Ascending aorta (tissue), 2 donors: ENCODE results near the gene IL21. TPM values are rescaled to one million over a fixed set of nuclear protein-coding genes. Genes with fewer than 3 reads are reported as not detected.

Source experiments
- DNase-seq, 2 donors: peaks; one replicate each; pipeline ENCODE4 v3.0.0-alpha.2; 2019; ENCODE audit warnings: low spot score in 2 of 2
- H3K27ac ChIP-seq, 2 donors: fragments of 200-600 bp; sonication (generic); one replicate each; pipeline ENCODE4 v1.5.1; 2016 to 2017; ENCODE audit warnings: mild to moderate bottlenecking in 1 of 2
- H3K27me3 ChIP-seq: fragments of 200-600 bp; sonication (generic); one replicate; pipeline ENCODE4 v1.5.1; 2017
- H3K36me3 ChIP-seq, 2 donors: fragments of 200-600 bp; sonication (generic); one replicate each; pipeline ENCODE4 v1.5.1; 2016
- H3K4me1 ChIP-seq, 2 donors: fragments of 200-600 bp; sonication (generic); one replicate each; pipeline ENCODE4 v1.5.1; 2016 to 2017; ENCODE audit warnings: mild to moderate bottlenecking in 1 of 2
- H3K4me3 ChIP-seq, 2 donors: fragments of 200-600 bp; sonication (generic); one replicate each; pipeline ENCODE4 v1.5.1; 2016 to 2017; ENCODE audit warnings: mild to moderate bottlenecking in 1 of 2
- H3K9me3 ChIP-seq, 2 donors: fragments of 200-600 bp; sonication (generic); one replicate each; pipeline ENCODE4 v1.5.1; 2016
- CTCF ChIP-seq, 3 experiments: fragments of 200-600 bp in 2 of 3; fragments of 450-650 bp in 1 of 3; sonication (generic) in 2 of 3; IDR thresholded peaks; one replicate each; pipeline ENCODE4 v1.5.1; 2016 to 2019; ENCODE audit warnings: antibody characterized with exemption in 3 of 3, mild to moderate bottlenecking in 1 of 3, moderate library complexity in 1 of 3
- intact Hi-C: fragments of 100-400 bp; cut with DNase I; formaldehyde crosslinking; loops from one replicate; pipeline ENCODE4 v1.15.1; 2023
- total RNA-seq: library from RNA; depleted of rRNA; stranded (reverse); fragments of >200 nt; gene quantifications from one replicate; pipeline ENCODE4 v1.1.0, GENCODE V29; 2016

Gene IL21
- total RNA-seq, 1 donor from 2014 or later: not detected

- TF ChIP-seq CTCF (IDR thresholded peaks at IDR 0.05): no peak
- DNase-seq: no peak
- H3K27me3 ChIP-seq: no peaks in the 10 kb centered on the region
- H3K27ac ChIP-seq: no peak overlapping the region
- no peaks in the 10 kb centered on the region for H3K4me1 ChIP-seq
- H3K4me3 ChIP-seq: no peak overlapping the region
- intact Hi-C loops: no loop called here
- H3K36me3 ChIP-seq: no peaks in the 10 kb centered on the region
- peaks cover 0 to 2% of the 10 kb centered on the region in 2 donors for H3K9me3 ChIP-seq
Observed at GRCh38 chr4:122632396-122633143, 11.7 kb upstream of the IL21 start.

- intact Hi-C loops: no loop called here
- TF ChIP-seq CTCF (IDR thresholded peaks at IDR 0.05): no peak
- H3K27me3 ChIP-seq: no peaks in the 10 kb centered on the region
- no peak overlapping the region for H3K27ac ChIP-seq
- H3K4me1 ChIP-seq: no peaks in the 10 kb centered on the region
- H3K9me3 ChIP-seq: no peaks in the 10 kb centered on the region
- H3K36me3 ChIP-seq: no peaks in the 10 kb centered on the region
- H3K4me3 ChIP-seq: no peak overlapping the region
- DNase-seq: no peak
Observed at GRCh38 chr4:122625156-122625555, 4.3 kb upstream of the IL21 start.

- no peak overlapping the region for H3K27ac ChIP-seq
- H3K4me1 ChIP-seq: no peaks in the 10 kb centered on the region
- no peak overlapping the region for H3K4me3 ChIP-seq
- no peak for DNase-seq
- H3K9me3 ChIP-seq: no peaks in the 10 kb centered on the region
- TF ChIP-seq CTCF (IDR thresholded peaks at IDR 0.05): no peak
- intact Hi-C loops: no loop called here
- H3K27me3 ChIP-seq: no peaks in the 10 kb centered on the region
- no peaks in the 10 kb centered on the region for H3K36me3 ChIP-seq
Observed at GRCh38 chr4:122624205-122624604, 3.3 kb upstream of the IL21 start.

- intact Hi-C loops: no loop called here
- Histone ChIP-seq H3K4me3 (no peak overlapping the region), H3K4me1 (no peaks in the 10 kb centered on the region), H3K36me3 (no peaks in the 10 kb centered on the region), H3K27me3 (no peaks in the 10 kb centered on the region), H3K9me3 (no peaks in the 10 kb centered on the region), H3K27ac (no peak overlapping the region)
- no peak for TF ChIP-seq CTCF (IDR thresholded peaks at IDR 0.05)
- DNase-seq: no peak
Observed at GRCh38 chr4:122623637-122624166, 2.8 kb upstream of the IL21 start.

GRCh38 chr4:122622400-122622799 lies 1.5 kb upstream of the IL21 start:
- H3K4me3 ChIP-seq: no peak overlapping the region
- no peaks in the 10 kb centered on the region for H3K36me3 ChIP-seq
- no peak for TF ChIP-seq CTCF (IDR thresholded peaks at IDR 0.05)
- DNase-seq: no peak
- no peaks in the 10 kb centered on the region for H3K27me3 ChIP-seq
- H3K9me3 ChIP-seq: no peaks in the 10 kb centered on the region
- H3K27ac ChIP-seq: no peak overlapping the region
- intact Hi-C loops: no loop called here
- H3K4me1 ChIP-seq: no peaks in the 10 kb centered on the region
